Inflammatory macrophage treated with lipopolysaccharide for 4 hours (primary cell): ENCODE measurements around the gene UTF1.
A peak's percentile ranks its signal among the peaks of the same experiment; 100 is the strongest.

Experiments
- DNase-seq: peaks from one replicate; pipeline ENCODE4 v3.0.0-alpha.2; 2020

UTF1 gene

GRCh38 chr10:133267829-133268228, 37.8 kb downstream of the UTF1 start:
- DNase-seq, result no peak

GRCh38 chr10:133268532-133268931, 38.5 kb downstream of the UTF1 start:
- no peak for DNase-seq

GRCh38 chr10:133269367-133269766, 39.4 kb downstream of the UTF1 start:
- no peak for DNase-seq

- DNase-seq, result no peak
These were observed 40.2 kb downstream of the UTF1 start for GRCh38 chr10:133270204-133270603.

- DNase-seq, result no peak
These were observed 40.8 kb downstream of the UTF1 start for GRCh38 chr10:133270773-133271297.

GRCh38 chr10:133271521-133272300, 41.7 kb downstream of the UTF1 start:
- DNase-seq, result no peak

- DNase-seq, result no peak
These were observed 42.4 kb downstream of the UTF1 start for GRCh38 chr10:133272301-133272963.

- DNase-seq, result no peak
These were observed 43.0 kb downstream of the UTF1 start for GRCh38 chr10:133272964-133273420.

GRCh38 chr10:133273534-133274143, 43.6 kb downstream of the UTF1 start:
- no peak for DNase-seq

GRCh38 chr10:133274751-133275683, 45.0 kb downstream of the UTF1 start:
- DNase-seq, result peak; percentile 25

- no peak for DNase-seq
These were observed 45.7 kb downstream of the UTF1 start for GRCh38 chr10:133275684-133276092.

GRCh38 chr10:133276100-133276434, 46.0 kb downstream of the UTF1 start:
- no peak for DNase-seq

GRCh38 chr10:133276435-133277201, 46.6 kb downstream of the UTF1 start, which contains the start of gene ADAM8:
ADAM8 (minus strand) TSS chr10:133276868; CDS start chr10:133276817, 51 bp downstream.
- DNase-seq, result no peak

- no peak for DNase-seq
These were observed 47.4 kb downstream of the UTF1 start for GRCh38 chr10:133277277-133277992.

GRCh38 chr10:133277993-133278576, 48.1 kb downstream of the UTF1 start:
- DNase-seq, result peak; percentile 58

- peak; percentile 81 for DNase-seq
These were observed 48.7 kb downstream of the UTF1 start for GRCh38 chr10:133278577-133279265.

GRCh38 chr10:133279326-133280226, 49.6 kb downstream of the UTF1 start:
- peak; percentile 62 for DNase-seq

GRCh38 chr10:133280391-133281059, 50.5 kb downstream of the UTF1 start:
- no peak for DNase-seq
